Panc1 (cell line): ENCODE data around the gene PTPN2.

ENCODE experiments used
- CTCF ChIP-seq: fragments of 450-650 bp; IDR thresholded peaks from 2 replicates; pipeline ENCODE4 v1.5.1; 2017; ENCODE audit warnings: mild to moderate bottlenecking
- REST ChIP-seq, 2 experiments: IDR thresholded peaks; 2 replicates each; pipeline ENCODE4 v1.6.1; 2011 to 2012; ENCODE audit warnings: low read depth in 2 of 2, control low read depth in 1 of 2, low read length in 1 of 2, mild to moderate bottlenecking in 1 of 2, moderate library complexity in 1 of 2; ENCODE audit not compliant: insufficient read depth in 1 of 2
- SIN3A ChIP-seq: IDR thresholded peaks from 2 replicates; pipeline ENCODE4 v1.6.1; 2012; ENCODE audit warnings: low read depth, mild to moderate bottlenecking, low read length, moderate library complexity, borderline replicate concordance; ENCODE audit not compliant: insufficient read depth
- TCF7L2 ChIP-seq: IDR thresholded peaks from 2 replicates; pipeline ENCODE4 v1.6.1; 2011; ENCODE audit warnings: mild to moderate bottlenecking, low read depth, low read length, inconsistent platforms

- TF ChIP-seq CTCF (no peak), REST (IDR thresholded peaks at IDR 0.05; ENCODE audit: insufficient read depth in 1 of 2, low read depth in 2 of 2, low read length in 1 of 2) (no peak), SIN3A (no peak), TCF7L2 (no peak)
Observed at GRCh38 chr18:12839526-12840196, 44.4 kb downstream of the PTPN2 start.
